Mesendoderm (in vitro differentiated cells): ENCODE data around the gene NPHS1.

Experiments used
- DNase-seq: peaks from one replicate; pipeline ENCODE4 v3.0.0; 2013
- H2AK5ac ChIP-seq: 2 replicates; pipeline ENCODE4 v1.6.1; 2013; ENCODE audit warnings: low read length, inconsistent platforms
- H2BK120ac ChIP-seq: 2 replicates; pipeline ENCODE4 v1.6.1; 2013; ENCODE audit warnings: low read depth, mild to moderate bottlenecking, low read length, moderate library complexity, mixed read lengths
- H2BK15ac ChIP-seq: replicated peaks from 2 replicates; pipeline ENCODE4 v1.6.1; 2013; ENCODE audit warnings: low read depth, mild to moderate bottlenecking, moderate library complexity
- H2BK5ac ChIP-seq: 2 replicates; pipeline ENCODE4 v1.6.1; 2013; ENCODE audit warnings: low read length, inconsistent platforms
- H3K18ac ChIP-seq: 2 replicates; pipeline ENCODE4 v1.6.1; 2013; ENCODE audit warnings: mild to moderate bottlenecking, low read length, mixed read lengths
- H3K23ac ChIP-seq: one replicate; pipeline ENCODE4 v1.6.1; 2013; ENCODE audit warnings: low read length
- H3K27ac ChIP-seq: 2 replicates; pipeline ENCODE4 v1.5.1; 2013; ENCODE audit warnings: low read depth, mild to moderate bottlenecking, inconsistent platforms, low read length, moderate library complexity
- H3K27me3 ChIP-seq: 2 replicates; pipeline ENCODE4 v1.6.1; 2013; ENCODE audit warnings: low read length, control low read depth, mild to moderate bottlenecking, inconsistent platforms; ENCODE audit not compliant: insufficient read depth, poor library complexity
- H3K36me3 ChIP-seq: 2 replicates; pipeline ENCODE4 v1.6.1; 2013; ENCODE audit warnings: low read length, inconsistent platforms; ENCODE audit not compliant: control insufficient read depth, insufficient read depth
- H3K4ac ChIP-seq: one replicate; pipeline ENCODE4 v1.6.1; 2013; ENCODE audit warnings: low read depth, mild to moderate bottlenecking, low read length, moderate library complexity
- H3K4me1 ChIP-seq: 2 replicates; pipeline ENCODE4 v1.6.1; 2013; ENCODE audit warnings: low read depth, low read length, inconsistent platforms; ENCODE audit not compliant: control insufficient read depth
- H3K4me2 ChIP-seq: 2 replicates; pipeline ENCODE4 v1.6.1; 2013; ENCODE audit warnings: low read length
- H3K4me3 ChIP-seq: 2 replicates; pipeline ENCODE4 v1.5.1; 2013; ENCODE audit warnings: mild to moderate bottlenecking, low read length
- H3K56ac ChIP-seq: one replicate; pipeline ENCODE4 v1.6.1; 2013; ENCODE audit warnings: low read length
- H3K79me1 ChIP-seq: 2 replicates; pipeline ENCODE4 v1.6.1; 2013; ENCODE audit warnings: low read length, inconsistent platforms
- H3K79me2 ChIP-seq: 2 replicates; pipeline ENCODE4 v1.6.1; 2013; ENCODE audit warnings: mild to moderate bottlenecking, low read length; ENCODE audit not compliant: control insufficient read depth, insufficient read depth
- H3K9ac ChIP-seq: 2 replicates; pipeline ENCODE4 v1.6.1; 2013; ENCODE audit warnings: low read length, inconsistent platforms
- H4K5ac ChIP-seq: one replicate; pipeline ENCODE4 v1.6.1; 2013; ENCODE audit warnings: low read length
- H4K8ac ChIP-seq: one replicate; pipeline ENCODE4 v1.6.1; 2013; ENCODE audit warnings: low read depth, mild to moderate bottlenecking, control low read depth, low read length, moderate library complexity
- WGBS: extraction: QIAGEN DNeasy Blood & Tissue Kit; methylation state at CpG from one replicate; pipeline ENCODE4 v1.1.7; 2013; ENCODE audit warnings: low lambda C conversion rate, missing lambda C conversion rate; ENCODE audit not compliant: insufficient coverage; ENCODE audit errors: extremely low coverage; 5-methylcytosine and 5-hydroxymethylcytosine counted together

NPHS1 gene

DNA sequence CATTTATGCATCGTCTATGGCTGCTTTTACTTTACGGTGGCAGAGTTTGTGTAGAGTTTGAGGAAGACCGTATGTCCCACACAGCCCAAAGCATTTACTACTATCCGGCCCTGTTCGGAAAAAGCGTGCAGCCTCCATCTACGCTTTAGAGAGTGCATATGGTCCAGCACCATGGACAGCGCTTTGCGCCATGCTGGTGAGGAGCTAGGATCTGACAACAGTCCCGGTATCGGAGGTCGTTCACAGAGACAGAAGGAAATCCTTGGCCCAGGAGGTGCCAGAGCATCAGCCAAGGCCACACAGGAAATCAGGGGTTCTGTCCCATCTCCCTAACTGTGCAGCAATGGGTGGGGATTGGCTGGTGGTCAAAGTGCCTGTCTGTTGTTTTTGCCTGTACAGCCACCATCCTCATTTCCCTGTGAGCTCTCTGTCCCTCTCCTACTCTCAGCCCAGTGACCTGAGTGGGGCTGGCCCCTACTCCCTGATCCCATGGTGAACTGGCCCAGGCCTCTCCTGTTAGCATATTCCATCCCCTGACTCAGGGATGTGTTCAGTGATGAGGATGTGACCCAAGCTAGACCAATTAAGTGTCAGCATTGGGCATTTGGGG is 23.5 kb downstream of the NPHS1 start:
- H3K36me3 ChIP-seq: no peaks in the 10 kb centered on the region
- H3K79me2 ChIP-seq: no peaks in the 10 kb centered on the region
- H4K5ac ChIP-seq: no peak overlapping the region
- peak; percentile 77 for DNase-seq
- no peak overlapping the region for H3K18ac ChIP-seq
- no peak overlapping the region for H3K4ac ChIP-seq
- H3K27me3 ChIP-seq: no peaks in the 10 kb centered on the region
- no peak overlapping the region for H2AK5ac ChIP-seq
- no CpG with 5 or more reads among the region's 12 CpGs for WGBS
- H3K56ac ChIP-seq: no peak overlapping the region
- no peak overlapping the region for H4K8ac ChIP-seq
- no peak overlapping the region for H3K4me3 ChIP-seq
- H3K4me2 ChIP-seq: no peak overlapping the region
- H3K27ac ChIP-seq: no peak overlapping the region
- no peak overlapping the region for H2BK120ac ChIP-seq
- H3K79me1 ChIP-seq: no peaks in the 10 kb centered on the region
- H3K9ac ChIP-seq: no peak overlapping the region
- no peaks in the 10 kb centered on the region for H3K4me1 ChIP-seq
- H2BK5ac ChIP-seq: no peak overlapping the region
- H2BK15ac ChIP-seq: no peak overlapping the region
- H3K23ac ChIP-seq: no peak overlapping the region

GRCh38 chr19:35824150-35824549 is 28.2 kb downstream of the NPHS1 start:
- Histone ChIP-seq H3K4ac (no peak overlapping the region), H3K9ac (no peak overlapping the region), H4K5ac (no peak overlapping the region), H3K36me3 (no peaks in the 10 kb centered on the region), H2AK5ac (no peak overlapping the region), H3K79me2 (no peaks in the 10 kb centered on the region), H2BK5ac (no peak overlapping the region), H3K23ac (no peak overlapping the region), H3K27me3 (no peaks in the 10 kb centered on the region), H3K4me1 (no peaks in the 10 kb centered on the region), H3K4me3 (no peak overlapping the region), H3K4me2 (no peak overlapping the region), H3K79me1 (no peaks in the 10 kb centered on the region), H2BK120ac (no peak overlapping the region), H3K56ac (no peak overlapping the region), H3K27ac (no peak overlapping the region), H3K18ac (no peak overlapping the region), H2BK15ac (no peak overlapping the region), H4K8ac (no peak overlapping the region)
- WGBS: no CpG with 5 or more reads among the region's 5 CpGs
- no peak for DNase-seq

- H3K27me3 ChIP-seq: no peaks in the 10 kb centered on the region
- no peak overlapping the region for H3K18ac ChIP-seq
- no peak overlapping the region for H3K4me2 ChIP-seq
- no peak overlapping the region for H4K8ac ChIP-seq
- no peak overlapping the region for H2AK5ac ChIP-seq
- H3K27ac ChIP-seq: no peak overlapping the region
- no peak overlapping the region for H2BK5ac ChIP-seq
- no peak overlapping the region for H4K5ac ChIP-seq
- H3K9ac ChIP-seq: no peak overlapping the region
- H3K4ac ChIP-seq: no peak overlapping the region
- DNase-seq: no peak
- no peak overlapping the region for H2BK120ac ChIP-seq
- H3K23ac ChIP-seq: no peak overlapping the region
- no peaks in the 10 kb centered on the region for H3K79me1 ChIP-seq
- H3K4me1 ChIP-seq: no peaks in the 10 kb centered on the region
- H3K36me3 ChIP-seq: no peaks in the 10 kb centered on the region
- no peak overlapping the region for H3K56ac ChIP-seq
- no peaks in the 10 kb centered on the region for H3K79me2 ChIP-seq
- H2BK15ac ChIP-seq: no peak overlapping the region
- H3K4me3 ChIP-seq: no peak overlapping the region
- WGBS: no CpG with 5 or more reads among the region's 3 CpGs
Measured at GRCh38 chr19:35822579-35822978, 29.7 kb downstream of the NPHS1 start.

- Histone ChIP-seq H3K4ac (no peak overlapping the region), H3K27me3 (no peaks in the 10 kb centered on the region), H2BK5ac (no peak overlapping the region), H3K79me2 (no peaks in the 10 kb centered on the region), H3K18ac (no peak overlapping the region), H3K27ac (no peak overlapping the region), H2BK120ac (no peak overlapping the region), H2BK15ac (no peak overlapping the region), H3K9ac (no peak overlapping the region), H4K8ac (no peak overlapping the region), H3K4me1 (no peaks in the 10 kb centered on the region), H2AK5ac (no peak overlapping the region), H3K4me3 (no peak overlapping the region), H3K23ac (no peak overlapping the region), H4K5ac (no peak overlapping the region), H3K79me1 (no peaks in the 10 kb centered on the region), H3K36me3 (no peaks in the 10 kb centered on the region), H3K4me2 (no peak overlapping the region), H3K56ac (no peak overlapping the region)
- no CpG with 5 or more reads among the region's 3 CpGs for WGBS
- no peak for DNase-seq
Measured at GRCh38 chr19:35818445-35818844, 33.9 kb downstream of the NPHS1 start.

DNA sequence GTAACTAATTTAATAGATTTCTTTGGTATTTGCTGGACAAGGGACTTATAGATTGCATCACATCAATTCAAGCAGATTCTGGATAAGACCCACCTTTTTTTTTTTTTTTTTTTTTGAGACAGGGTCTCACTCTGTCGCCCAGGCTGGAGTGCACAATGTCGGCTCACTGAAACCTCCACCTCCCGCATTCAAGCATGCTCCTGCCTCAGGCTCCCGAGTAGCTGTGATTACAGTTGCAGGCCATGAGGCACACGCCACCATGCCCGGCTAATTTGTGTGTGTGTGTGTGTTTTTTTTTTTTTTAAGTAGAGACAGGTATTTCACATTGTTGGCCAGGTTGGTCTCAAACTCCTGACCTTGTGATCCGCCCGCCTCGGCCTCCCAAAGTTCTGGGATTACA is 35.5 kb downstream of the NPHS1 start:
- no peak overlapping the region for H3K4me2 ChIP-seq
- no peak overlapping the region for H2AK5ac ChIP-seq
- no peak overlapping the region for H4K8ac ChIP-seq
- H3K27ac ChIP-seq: no peak overlapping the region
- H2BK15ac ChIP-seq: no peak overlapping the region
- no peak overlapping the region for H3K4me3 ChIP-seq
- no peak overlapping the region for H3K4ac ChIP-seq
- no peak overlapping the region for H3K56ac ChIP-seq
- no peak for DNase-seq
- H3K18ac ChIP-seq: no peak overlapping the region
- H2BK5ac ChIP-seq: no peak overlapping the region
- H3K23ac ChIP-seq: no peak overlapping the region
- no peaks in the 10 kb centered on the region for H3K79me1 ChIP-seq
- H3K27me3 ChIP-seq: no peaks in the 10 kb centered on the region
- no peak overlapping the region for H2BK120ac ChIP-seq
- no peaks in the 10 kb centered on the region for H3K79me2 ChIP-seq
- H3K4me1 ChIP-seq: no peaks in the 10 kb centered on the region
- H3K9ac ChIP-seq: no peak overlapping the region
- H4K5ac ChIP-seq: no peak overlapping the region
- H3K36me3 ChIP-seq: no peaks in the 10 kb centered on the region
- WGBS: no CpG with 5 or more reads among the region's 9 CpGs

- Histone ChIP-seq H2BK120ac (no peak overlapping the region), H3K79me2 (no peaks in the 10 kb centered on the region), H3K27ac (no peak overlapping the region), H3K4me2 (no peak overlapping the region), H3K36me3 (no peaks in the 10 kb centered on the region), H3K4me1 (no peaks in the 10 kb centered on the region), H2AK5ac (no peak overlapping the region), H3K56ac (no peak overlapping the region), H3K79me1 (no peaks in the 10 kb centered on the region), H4K8ac (no peak overlapping the region), H3K4me3 (no peak overlapping the region), H3K27me3 (no peaks in the 10 kb centered on the region), H4K5ac (no peak overlapping the region), H2BK15ac (no peak overlapping the region), H3K4ac (no peak overlapping the region), H3K23ac (no peak overlapping the region), H3K18ac (no peak overlapping the region), H2BK5ac (no peak overlapping the region), H3K9ac (no peak overlapping the region)
- WGBS: no CpG with 5 or more reads among the region's 6 CpGs
- no peak for DNase-seq
Measured at GRCh38 chr19:35816262-35816661, 36.0 kb downstream of the NPHS1 start.
